HFFc6 (cell line): ENCODE measurements around the gene RUNDC3A. TPM values are rescaled to one million over a fixed set of nuclear protein-coding genes. Genes with fewer than 3 reads are reported as not detected.

Experiments
- DNase-seq: peaks from one replicate; pipeline ENCODE4 v3.0.0-alpha.2; 2018
- H3K27ac Mint-ChIP-seq: 2 replicates; pipeline ENCODE4 v1.8.0; 2020; ENCODE audit warnings: mild to moderate bottlenecking, mixed read lengths
- H3K27me3 Mint-ChIP-seq: 2 replicates; pipeline ENCODE4 v1.8.0; 2021; ENCODE audit warnings: mild to moderate bottlenecking, moderate library complexity, mixed read lengths; ENCODE audit not compliant: insufficient read depth
- H3K36me3 Mint-ChIP-seq: 2 replicates; pipeline ENCODE4 v1.8.0; 2021; ENCODE audit warnings: low read depth, mixed read lengths
- H3K4me1 Mint-ChIP-seq: 2 replicates; pipeline ENCODE4 v1.8.0; 2020; ENCODE audit warnings: low read depth, mixed read lengths
- H3K4me3 Mint-ChIP-seq: 2 replicates; pipeline ENCODE4 v1.8.0; 2020; ENCODE audit warnings: mild to moderate bottlenecking, moderate library complexity, mixed read lengths
- H3K9me3 Mint-ChIP-seq: 2 replicates; pipeline ENCODE4 v1.8.0; 2020; ENCODE audit warnings: mild to moderate bottlenecking, mixed read lengths
- CTCF ChIP-seq: fragments of 200-600 bp; sonication (generic); IDR thresholded peaks from 2 replicates; pipeline ENCODE4 v1.5.0; 2021; ENCODE audit warnings: antibody characterized with exemption, mild to moderate bottlenecking
- total RNA-seq, 6 experiments: library from RNA; stranded (reverse); fragmentation: NEBNext Ultra II Directional; extraction: Animal tissue kit (Norgen Biotek cat#: 25700); gene quantifications; 2 replicates in 1 of 6; 3 replicates in 5 of 6; pipeline ENCODE4 v1.2.3, GENCODE V29; 2021

The RUNDC3A gene
- total RNA-seq, 6 experiments from 2014 or later = 0.17 TPM; not detected in 5

DNA sequence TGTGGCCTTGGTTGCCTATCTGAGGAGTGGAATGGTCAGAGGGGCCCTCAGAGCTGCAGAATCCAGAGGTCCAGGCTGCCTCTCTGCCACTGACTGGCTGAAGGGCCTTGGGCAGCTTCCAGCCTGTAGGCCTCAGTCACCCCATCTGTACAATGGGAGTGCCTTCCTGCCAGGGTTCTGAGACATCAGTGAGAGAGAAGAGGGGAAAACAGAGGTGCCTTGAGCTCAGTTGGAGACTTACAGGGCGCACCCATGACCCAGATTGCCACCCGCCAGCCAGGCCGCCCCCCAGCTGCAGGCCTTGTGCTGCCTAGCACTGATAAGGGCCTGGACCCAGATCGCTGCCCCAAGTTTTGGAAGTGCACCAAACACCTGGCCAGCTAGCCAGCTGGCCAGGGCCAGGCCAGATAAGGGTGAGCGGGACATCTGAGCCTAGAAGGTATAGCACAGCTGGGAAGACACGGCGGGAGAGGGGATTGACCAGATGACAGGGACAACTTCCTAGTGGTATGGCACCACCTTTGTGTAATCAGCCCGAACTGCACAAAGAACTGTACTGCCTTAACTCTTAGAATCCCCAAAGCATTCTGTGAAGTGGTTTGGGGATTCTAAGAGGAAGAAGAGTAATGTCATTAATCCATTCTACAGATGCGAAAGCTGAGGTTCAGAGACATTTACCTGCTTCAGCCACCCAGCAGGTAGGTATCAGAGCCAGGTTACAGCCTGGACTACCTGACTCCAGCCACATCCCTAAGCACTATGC is 41.8 kb upstream of the RUNDC3A start:
- no peak for TF ChIP-seq CTCF
- Mint-ChIP-seq H3K4me1 (no peaks in the 10 kb centered on the region), H3K4me3 (no peak overlapping the region), H3K27ac (no peak overlapping the region), H3K27me3 (peaks cover 30% of the 10 kb centered on the region), H3K36me3 (no peaks in the 10 kb centered on the region), H3K9me3 (no peaks in the 10 kb centered on the region)
- no peak for DNase-seq

DNA sequence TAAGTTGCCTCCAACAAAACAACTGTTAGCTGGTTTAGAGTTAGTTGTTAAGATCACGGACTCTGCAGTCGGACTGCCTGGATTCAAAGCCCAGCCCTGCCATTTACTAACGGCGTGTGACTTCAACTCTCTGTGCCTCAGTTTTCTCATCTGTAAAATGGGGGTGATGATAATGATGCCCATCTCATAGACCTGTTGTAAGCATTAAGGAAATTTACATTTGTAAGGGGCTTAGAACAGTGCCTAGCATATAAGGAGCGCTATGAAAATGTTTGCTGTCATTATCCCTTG is 41.3 kb upstream of the RUNDC3A start:
- no peak for TF ChIP-seq CTCF
- Mint-ChIP-seq H3K27ac (no peak overlapping the region), H3K9me3 (no peaks in the 10 kb centered on the region), H3K4me1 (no peaks in the 10 kb centered on the region), H3K27me3 (peaks cover 33% of the 10 kb centered on the region), H3K36me3 (no peaks in the 10 kb centered on the region), H3K4me3 (no peak overlapping the region)
- DNase-seq = no peak

- no peaks in the 10 kb centered on the region for H3K36me3 Mint-ChIP-seq
- no peaks in the 10 kb centered on the region for H3K9me3 Mint-ChIP-seq
- H3K4me1 Mint-ChIP-seq = no peaks in the 10 kb centered on the region
- H3K4me3 Mint-ChIP-seq = no peak within 1 kb of the TSS
- H3K27ac Mint-ChIP-seq = no peak within 1 kb of the TSS
- no peak for DNase-seq
- H3K27me3 Mint-ChIP-seq = peaks cover 29% of the 10 kb centered on the region
- no peak for TF ChIP-seq CTCF
Observed at GRCh38 chr17:44267818-44268490, 40.4 kb upstream of the RUNDC3A start, which contains the start of gene SLC4A1. TSS of gene SLC4A1 (minus strand) at chr17:44268135. CDS start at chr17:44262866, 5,269 bp downstream.

GRCh38 chr17:44268709-44269534 is 39.5 kb upstream of the RUNDC3A start:
- TF ChIP-seq CTCF = no peak
- H3K36me3 Mint-ChIP-seq = no peaks in the 10 kb centered on the region
- DNase-seq = no peak
- H3K27me3 Mint-ChIP-seq = peaks cover 34% of the 10 kb centered on the region
- no peaks in the 10 kb centered on the region for H3K4me1 Mint-ChIP-seq
- H3K9me3 Mint-ChIP-seq = no peaks in the 10 kb centered on the region
- H3K4me3 Mint-ChIP-seq = no peak overlapping the region
- no peak overlapping the region for H3K27ac Mint-ChIP-seq

DNA sequence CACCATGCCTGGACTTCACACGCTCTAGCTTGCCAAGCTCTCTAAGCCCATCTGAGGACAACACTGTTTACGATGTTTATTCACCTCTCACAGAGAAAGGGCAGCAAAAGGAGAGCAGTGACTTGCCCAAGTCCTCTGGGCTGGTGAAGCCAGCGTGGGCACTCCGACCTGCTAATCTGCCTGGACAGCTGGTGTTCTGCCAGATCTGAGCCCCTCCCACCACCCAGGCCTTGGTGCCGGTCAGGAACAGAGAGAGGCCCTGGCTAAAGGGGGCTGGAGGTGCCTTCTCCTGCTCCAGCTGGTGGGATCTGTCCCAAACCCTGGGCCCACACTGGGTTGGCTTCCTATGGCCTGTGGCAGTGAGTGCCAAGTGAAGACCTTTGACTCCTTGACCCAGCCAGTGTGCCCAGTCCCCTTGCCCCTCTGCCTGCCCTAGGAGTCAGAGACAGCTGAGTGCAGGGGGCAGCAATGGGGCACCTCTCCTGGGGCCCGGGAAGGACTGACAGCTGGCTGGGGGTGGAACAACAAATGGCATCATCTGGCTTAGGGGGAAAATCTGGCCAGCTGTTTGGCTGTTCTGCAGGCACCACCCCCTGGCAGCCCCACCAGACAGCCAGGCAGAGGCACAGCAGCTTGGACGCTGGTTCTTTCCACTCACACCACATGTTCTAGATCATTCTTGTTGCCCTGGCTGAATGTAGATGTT is 38.7 kb upstream of the RUNDC3A start:
- no peaks in the 10 kb centered on the region for H3K4me1 Mint-ChIP-seq

More for the DNA sequence above, 38.7 kb upstream of the RUNDC3A start:
- no peaks in the 10 kb centered on the region for H3K36me3 Mint-ChIP-seq
- H3K9me3 Mint-ChIP-seq = no peaks in the 10 kb centered on the region
- no peak for DNase-seq
- TF ChIP-seq CTCF = no peak
- H3K27me3 Mint-ChIP-seq = peaks cover 37% of the 10 kb centered on the region
- no peak overlapping the region for H3K27ac Mint-ChIP-seq
- no peak overlapping the region for H3K4me3 Mint-ChIP-seq
